HG02885 (cell line): ENCODE results near the gene SPATA21.
A peak's percentile ranks its signal among the peaks of the same experiment; 100 is the strongest.

ENCODE experiments used
- ATAC-seq: cut with Tn5 transposase; IDR thresholded peaks from one replicate; pipeline ENCODE4 v1.9.1; 2021; ENCODE audit warnings: mild to moderate bottlenecking; ENCODE audit not compliant: unreplicated experiment, poor library complexity

The SPATA21 gene

DNA sequence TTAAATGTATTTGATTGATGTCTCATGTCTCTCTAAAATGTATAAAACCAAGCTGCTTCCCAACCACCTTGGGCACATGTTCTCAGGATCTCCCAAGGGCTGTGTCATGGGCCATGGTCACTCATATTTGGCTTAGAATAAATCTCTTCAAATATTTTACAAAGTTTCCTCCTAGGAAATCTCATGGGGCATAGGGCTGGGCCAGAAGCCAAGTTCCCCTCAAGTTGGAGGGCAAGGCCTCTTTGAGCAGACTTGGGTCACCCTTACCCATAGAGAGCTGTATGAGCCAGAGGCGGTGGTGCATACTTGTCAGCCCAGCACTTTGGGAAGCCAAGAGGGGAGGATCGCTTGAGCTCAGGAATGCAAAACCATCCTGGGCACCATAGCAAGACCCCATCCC lies 82.6 kb downstream of the SPATA21 start:
- no peak for ATAC-seq

DNA sequence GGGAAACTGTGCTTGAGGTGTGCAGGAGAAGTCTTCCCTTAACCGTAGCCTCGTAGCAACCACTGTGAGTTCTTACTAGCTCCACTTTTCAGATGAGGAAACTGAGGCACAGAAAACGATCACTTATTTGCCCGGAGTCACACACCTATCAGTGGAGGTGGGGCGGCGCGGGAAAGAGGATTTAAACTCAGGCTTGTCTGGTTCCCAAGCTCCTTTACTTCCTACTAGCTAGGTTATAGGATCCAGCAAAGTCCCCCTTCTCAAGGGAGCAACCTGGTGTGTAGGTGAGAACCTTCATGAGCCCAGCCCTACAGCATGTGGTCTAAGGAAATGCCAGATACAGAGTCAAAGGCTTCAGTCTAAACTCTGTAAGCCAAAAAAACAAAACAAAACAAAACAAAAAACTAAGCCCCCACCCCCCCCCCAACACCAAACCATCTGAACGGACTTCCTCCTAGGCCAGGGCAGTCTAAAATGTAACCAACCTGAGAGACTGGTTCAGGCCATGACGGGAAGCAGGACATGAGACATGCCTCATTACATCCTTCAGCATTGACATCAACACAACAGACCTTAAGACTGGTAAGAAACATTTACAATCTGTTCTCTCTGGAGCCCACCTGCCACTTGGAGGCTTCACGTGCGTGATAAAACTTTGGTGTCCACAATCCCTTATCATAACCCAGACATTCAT lies 84.2 kb downstream of the SPATA21 start:
- ATAC-seq = no peak

DNA sequence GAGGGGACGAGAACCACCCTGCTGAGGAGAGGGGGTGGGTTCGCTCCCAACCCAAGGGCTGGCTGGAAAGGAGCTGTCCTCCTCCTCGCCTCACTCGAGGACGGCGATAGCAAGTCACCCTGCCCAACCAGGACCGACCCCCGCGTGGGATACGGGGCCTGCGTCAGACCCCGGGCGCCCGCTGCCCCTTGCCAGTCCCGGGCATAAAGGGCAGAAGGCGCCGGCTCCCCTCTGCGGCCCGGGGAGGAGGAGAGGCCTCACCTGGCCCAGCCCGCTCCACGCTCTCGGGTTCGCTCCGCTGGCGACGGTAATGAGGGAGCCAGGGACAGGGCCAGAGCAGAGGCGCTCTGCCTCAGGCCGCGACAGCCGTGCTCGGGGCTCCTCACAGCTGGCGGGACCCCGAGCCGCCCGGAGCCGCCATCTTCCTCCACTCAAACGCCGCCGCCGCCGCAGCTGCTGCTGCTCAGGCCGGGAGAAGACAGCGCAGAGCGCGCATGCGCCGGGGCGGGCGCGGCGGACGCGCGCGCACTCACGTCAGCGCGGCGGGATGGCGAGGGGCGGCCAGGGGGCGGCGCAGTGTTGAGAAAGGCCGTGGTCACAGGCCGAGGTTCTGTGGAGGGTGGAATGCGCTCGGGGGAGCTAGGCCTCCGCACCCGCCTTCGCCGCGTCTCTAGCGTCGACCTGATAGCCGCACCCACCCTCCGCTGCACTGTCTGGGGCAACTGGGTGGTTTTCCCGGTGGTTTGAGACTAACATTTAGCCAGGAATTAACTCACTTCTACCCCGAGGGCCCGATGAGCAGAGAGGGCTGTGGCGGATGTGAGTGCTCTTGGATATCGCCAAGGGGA lies 85.0 kb downstream of the SPATA21 start, which contains the start of gene FBXO42:
Gene FBXO42, minus strand, starts transcription at position 487 of the 848 bp plus-strand sequence. CDS start 37,062 bp downstream, outside the sequence.
- ATAC-seq = peak; percentile 94

DNA sequence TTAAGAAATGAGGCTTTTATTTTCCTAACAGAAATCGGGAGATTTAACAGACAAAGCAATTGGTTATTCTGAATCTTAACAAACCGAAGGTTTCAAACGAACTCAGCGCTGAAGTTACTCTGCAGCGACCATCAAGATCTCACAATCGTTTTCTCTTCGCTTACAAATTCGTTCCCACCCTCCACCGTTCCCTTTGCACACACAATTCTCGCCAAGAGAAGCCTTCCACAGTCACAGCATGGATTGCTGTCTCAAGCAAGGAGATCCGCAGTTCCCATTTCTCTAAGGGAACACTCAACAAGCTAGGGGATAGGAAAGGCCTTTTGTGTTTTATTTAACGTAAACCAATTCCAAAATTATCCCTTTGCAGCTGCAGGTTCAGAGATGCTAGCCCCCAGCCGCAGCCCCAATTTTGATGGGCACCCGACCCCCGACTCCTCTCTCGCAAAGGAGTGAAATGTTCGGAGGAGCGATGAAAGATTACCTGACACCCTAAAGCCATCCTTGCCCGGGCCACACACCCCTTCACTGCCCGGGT lies 85.7 kb downstream of the SPATA21 start:
- ATAC-seq = no peak

DNA sequence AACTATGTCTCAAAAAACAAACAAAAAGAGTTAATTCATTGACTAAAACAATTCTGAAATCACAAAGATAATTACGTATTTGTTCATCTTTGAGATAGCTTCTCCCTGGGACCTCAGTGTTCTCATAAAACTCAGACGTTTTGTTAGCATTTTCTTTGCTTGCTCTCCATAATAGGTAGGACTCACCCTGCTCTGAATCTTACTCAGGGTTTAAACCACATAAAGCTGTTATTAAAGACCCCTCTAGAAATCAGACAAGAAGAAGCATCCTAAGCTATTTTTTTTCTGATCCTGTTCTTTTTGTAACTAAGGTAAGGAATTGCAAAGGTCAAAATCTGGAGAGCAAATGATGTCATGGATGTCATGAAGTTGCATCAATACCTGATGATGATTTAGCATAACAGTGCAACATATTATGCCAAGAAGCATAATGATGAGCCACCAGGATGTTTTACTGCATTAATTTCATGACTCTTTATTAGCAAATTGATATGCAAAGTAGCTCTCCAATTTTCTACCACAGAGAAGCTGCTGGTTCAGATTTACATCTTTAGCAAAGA lies 87.3 kb downstream of the SPATA21 start:
- ATAC-seq = no peak
